Activated naive CD4-positive, alpha-beta T cell treated with anti-CD3 and anti-CD28 coated beads, Interleukin-2, amount 50 U/mL, for 16 hours (primary cell): ENCODE results near the gene CYP1A1.

Experiments used
- DNase-seq: peaks from one replicate; pipeline ENCODE4 v3.0.0-alpha.2; 2020

Gene CYP1A1

DNA sequence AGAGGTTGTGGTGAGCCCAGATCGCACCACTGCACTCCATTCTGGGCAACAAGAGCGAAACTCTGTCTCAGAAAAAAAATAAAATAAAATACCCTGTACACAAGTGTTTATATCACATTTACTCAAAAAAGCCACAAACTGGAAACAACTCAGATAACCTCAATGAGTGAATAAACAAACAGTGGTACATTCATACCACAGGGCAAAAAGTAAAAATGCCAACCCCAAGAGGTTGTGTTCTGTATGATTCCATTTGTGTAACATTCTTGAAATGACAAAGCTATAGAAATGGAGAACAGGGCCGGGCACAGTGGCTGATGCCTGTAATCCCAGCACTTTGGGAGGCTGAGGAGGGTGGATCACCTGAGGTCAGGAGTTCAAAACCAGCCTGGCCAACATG lies 42.4 kb downstream of the CYP1A1 start:
- DNase-seq = no peak

- DNase-seq = no peak
Observed at GRCh38 chr15:74680456-74680855, 44.9 kb downstream of the CYP1A1 start.

DNA sequence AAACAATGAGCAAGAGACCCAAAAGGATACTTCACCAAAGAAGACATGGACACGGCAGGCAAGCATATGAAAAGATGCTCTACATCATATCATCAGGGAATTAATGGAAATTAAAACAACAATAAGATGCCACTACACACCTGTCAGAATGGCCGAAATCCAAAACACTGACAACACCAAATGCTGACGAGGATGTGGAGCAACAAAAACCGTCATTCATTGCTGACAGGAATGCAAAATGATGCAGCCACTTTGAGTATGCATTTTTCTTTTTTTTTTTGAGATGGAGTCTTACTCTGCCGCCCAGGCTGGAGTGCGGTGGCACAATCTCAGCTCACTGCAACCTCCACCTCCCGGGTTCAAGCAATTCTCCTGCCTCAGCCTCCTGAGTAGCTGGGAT lies 48.5 kb downstream of the CYP1A1 start:
- no peak for DNase-seq

- no peak for DNase-seq
Observed at GRCh38 chr15:74674161-74674560, 51.2 kb downstream of the CYP1A1 start.

DNA sequence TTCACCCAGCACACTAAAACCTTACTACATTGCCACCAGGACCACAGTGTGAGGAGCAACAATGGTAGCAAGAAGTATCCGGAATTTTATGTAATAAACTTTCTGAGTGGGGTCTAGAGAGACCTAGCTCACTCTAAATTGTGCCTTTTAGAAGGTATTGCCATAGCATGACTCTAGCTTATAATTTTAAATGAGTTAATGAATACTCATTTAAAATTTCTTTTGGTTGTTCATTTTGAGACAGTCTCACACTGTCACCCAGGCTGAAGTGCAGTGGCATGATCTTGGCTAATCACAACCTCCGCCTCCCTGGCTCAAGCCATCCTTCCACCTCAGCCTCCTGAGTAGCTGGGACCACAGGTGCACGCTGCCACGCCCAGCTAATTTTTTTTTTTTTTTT lies 55.7 kb downstream of the CYP1A1 start:
- no peak for DNase-seq
